Gastroesophageal sphincter (tissue), 3 donors: ENCODE measurements around the gene DENR.

ENCODE experiments used
- EP300 ChIP-seq: sonication (generic); formaldehyde crosslinking; IDR thresholded peaks from one replicate; pipeline ENCODE4 v1.6.1; 2017; ENCODE audit warnings: antibody characterized with exemption, mild to moderate bottlenecking
- POLR2A ChIP-seq, 2 donors: fragments of 450-650 bp; IDR thresholded peaks; one replicate each; pipeline ENCODE4 v1.6.1; 2017; ENCODE audit warnings: antibody characterized with exemption in 2 of 2, mild to moderate bottlenecking in 2 of 2, moderate library complexity in 1 of 2
- TF ChIP-seq, protein P1 (sequence below), 4 experiments: fragments of 200-600 bp in 2 of 4; fragments of 450-650 bp in 2 of 4; sonication (generic) in 1 of 4; IDR thresholded peaks; one replicate each; pipeline ENCODE4 v1.5.1; 2017 to 2019; ENCODE audit warnings: antibody characterized with exemption in 4 of 4, mild to moderate bottlenecking in 2 of 4, moderate library complexity in 2 of 4

DNA sequence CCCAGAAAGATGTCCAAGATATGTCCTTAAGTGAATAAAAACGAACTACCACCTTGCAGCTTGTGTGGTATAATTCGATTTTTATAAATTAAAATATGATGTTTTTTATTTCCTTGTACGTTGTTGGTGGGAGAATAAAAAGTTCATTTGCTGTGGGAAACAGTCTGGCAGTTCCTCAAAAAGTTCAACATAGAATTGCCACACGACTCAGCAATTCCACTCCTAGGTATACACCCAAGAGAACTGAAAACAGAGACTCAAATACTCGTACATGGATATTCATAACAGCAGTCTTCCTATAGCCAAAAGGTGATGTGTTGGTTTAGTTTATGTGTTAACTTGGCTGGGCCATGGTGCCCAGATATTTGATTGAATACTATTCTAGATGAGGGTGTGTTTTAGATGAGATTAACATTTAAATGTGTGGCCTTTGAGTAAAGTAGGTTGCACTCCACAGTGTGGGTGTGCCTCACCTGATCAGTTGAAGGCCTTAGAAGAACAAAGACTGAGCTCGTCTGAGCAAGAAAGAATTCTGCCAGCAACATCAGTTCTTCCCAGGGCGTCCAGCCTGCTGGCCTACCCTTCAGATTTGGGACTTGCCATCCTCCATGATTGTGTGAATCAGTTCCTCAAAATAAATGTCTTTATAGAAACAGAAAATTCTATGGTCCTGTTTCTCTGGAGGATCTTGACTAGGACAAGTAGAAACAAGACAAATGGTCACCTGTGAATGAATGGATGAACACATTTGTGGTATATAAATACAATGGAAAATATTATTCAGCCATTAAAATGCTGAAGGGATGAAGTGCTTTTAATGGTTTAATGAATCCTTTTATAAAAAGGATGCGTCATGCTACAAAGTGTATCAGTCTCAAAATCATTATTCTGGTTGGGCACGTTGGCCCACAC, 5.1 kb upstream of the DENR start:
- TF ChIP-seq, protein P1, sequence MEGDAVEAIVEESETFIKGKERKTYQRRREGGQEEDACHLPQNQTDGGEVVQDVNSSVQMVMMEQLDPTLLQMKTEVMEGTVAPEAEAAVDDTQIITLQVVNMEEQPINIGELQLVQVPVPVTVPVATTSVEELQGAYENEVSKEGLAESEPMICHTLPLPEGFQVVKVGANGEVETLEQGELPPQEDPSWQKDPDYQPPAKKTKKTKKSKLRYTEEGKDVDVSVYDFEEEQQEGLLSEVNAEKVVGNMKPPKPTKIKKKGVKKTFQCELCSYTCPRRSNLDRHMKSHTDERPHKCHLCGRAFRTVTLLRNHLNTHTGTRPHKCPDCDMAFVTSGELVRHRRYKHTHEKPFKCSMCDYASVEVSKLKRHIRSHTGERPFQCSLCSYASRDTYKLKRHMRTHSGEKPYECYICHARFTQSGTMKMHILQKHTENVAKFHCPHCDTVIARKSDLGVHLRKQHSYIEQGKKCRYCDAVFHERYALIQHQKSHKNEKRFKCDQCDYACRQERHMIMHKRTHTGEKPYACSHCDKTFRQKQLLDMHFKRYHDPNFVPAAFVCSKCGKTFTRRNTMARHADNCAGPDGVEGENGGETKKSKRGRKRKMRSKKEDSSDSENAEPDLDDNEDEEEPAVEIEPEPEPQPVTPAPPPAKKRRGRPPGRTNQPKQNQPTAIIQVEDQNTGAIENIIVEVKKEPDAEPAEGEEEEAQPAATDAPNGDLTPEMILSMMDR (IDR thresholded peaks at IDR 0.05), result no peak
- TF ChIP-seq EP300 (no peak), POLR2A (IDR thresholded peaks at IDR 0.05) (no peak)
